ENCODE data around the gene ACSM3.

GRCh38 chr16:20749474-20749873 is 14.3 kb upstream of the ACSM3 start:
- no peak for TF ChIP-seq POLR2A (IDR thresholded peaks at IDR 0.05)
- TF ChIP-seq CTCF (IDR thresholded peaks at IDR 0.05 in 4 of 5, conservative IDR thresholded peaks at IDR 0.05 in 1 of 5): no peak
